GM19395 (cell line): ENCODE data around the gene CHMP4A.

Experiments used
- ATAC-seq: cut with Tn5 transposase; IDR thresholded peaks from one replicate; pipeline ENCODE4 v1.9.1; 2021; ENCODE audit warnings: mild to moderate bottlenecking, moderate library complexity; ENCODE audit not compliant: unreplicated experiment

The CHMP4A gene

DNA sequence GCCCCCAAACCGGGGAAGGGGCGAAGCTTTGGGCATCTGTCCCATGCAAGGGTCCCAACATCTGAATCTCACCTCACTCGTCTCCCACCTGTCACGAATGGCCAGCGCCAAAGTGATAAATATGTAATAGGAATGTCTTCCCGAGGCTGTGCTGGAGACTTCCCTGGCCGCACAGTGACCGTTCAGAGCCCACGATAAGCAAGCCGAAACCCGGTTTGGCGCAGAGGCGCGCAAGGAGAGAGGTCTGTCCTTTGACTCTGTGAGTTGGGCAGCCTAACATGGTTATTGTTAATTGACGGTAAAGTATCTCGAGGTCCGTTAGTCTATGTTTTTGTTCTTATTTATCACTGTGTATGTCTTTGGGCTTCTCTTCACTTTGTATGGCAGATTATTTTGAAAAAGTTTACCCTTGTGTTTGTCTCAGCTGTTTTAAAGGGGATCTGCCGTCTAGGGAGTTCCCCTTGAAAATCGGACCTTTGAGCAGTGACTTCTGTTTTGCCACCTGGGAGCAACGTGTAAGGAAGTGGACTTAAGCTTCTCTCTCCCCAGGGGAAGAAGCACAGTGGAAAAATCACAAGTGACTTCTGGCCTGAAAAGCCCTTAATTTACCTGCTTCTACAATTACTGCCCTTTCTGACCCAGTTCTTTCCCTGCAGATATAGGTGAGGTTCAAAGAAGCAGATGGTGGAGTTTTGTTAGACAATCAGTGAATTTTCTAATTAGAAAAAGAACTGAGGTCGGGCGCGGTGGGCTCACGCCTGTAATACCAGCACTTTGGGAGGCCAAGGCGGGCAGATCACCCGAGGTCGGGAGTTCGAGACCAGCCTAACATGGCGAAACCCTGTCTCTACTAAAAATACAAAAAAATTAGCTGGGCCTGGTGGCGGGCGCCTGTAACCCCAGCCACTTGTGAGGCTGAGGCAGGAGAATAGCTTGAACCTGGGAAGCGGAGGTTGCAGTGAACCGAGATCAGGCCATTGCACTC lies 16.9 kb downstream of the CHMP4A start:
- peak; percentile 32 for ATAC-seq

DNA sequence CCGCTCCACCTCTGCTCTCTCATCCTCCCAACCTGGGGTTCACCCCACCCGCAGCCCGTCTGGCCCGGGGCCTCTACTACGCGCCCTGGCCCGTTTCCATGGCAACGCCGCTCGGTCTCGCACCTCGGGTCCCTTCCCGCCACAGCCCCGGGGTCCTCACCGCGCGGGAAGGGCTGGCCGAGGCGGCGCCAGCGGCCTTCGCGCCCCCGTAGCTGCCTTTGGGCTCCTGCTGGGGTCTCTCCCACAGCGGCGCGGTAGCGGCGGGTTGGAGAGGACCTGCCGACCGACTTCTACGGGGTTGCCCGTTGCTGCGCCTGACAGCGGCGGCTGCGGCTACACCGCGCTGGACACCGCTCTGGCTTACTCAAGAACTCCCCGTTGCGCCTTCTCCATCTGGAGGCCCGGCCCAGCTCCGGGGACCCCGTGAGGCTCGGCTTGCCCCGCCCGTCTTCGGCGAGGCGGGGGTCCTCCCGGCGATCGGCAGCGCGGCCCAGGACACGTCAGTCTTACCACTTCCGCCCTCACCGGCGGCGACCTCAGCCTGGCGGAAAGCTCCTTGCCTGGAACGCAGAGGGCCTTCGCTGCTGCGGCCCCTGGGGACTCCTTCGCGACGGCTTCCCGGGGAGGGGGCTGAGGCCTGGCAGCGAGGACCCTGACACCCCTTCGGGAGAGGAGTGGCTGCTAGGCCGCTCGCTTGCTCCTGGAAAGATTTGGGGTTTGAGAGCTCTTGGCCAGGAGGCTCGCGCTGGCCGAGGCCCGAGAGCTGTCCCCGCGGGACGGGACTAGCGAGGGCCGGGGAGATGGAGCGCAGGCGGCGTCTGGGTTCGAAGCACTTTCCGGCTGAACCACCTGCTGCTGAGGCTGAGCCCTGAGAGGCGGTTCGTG lies 17.9 kb downstream of the CHMP4A start, which contains the start of gene TM9SF1:
Gene TM9SF1 (minus strand): TSS at position 256 of the 885 bp plus-strand sequence. CDS start 422 bp downstream, outside the sequence.
- peak; percentile 83 for ATAC-seq

DNA sequence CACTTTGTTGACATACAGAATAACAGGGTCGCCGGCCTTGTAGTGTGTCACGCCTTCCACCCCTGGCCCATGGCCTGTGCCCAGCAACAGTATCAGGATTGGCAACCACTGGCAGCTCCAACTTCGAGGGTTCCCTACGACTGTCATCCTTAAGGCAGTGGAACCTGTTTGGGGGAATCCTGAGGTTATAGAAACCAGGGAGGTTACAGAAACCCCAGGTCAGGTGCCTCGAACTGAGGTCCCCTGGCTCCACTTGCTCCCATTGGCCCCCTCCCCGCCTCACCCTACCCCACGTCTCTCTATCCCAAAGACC lies 18.5 kb downstream of the CHMP4A start:
- no peak for ATAC-seq

DNA sequence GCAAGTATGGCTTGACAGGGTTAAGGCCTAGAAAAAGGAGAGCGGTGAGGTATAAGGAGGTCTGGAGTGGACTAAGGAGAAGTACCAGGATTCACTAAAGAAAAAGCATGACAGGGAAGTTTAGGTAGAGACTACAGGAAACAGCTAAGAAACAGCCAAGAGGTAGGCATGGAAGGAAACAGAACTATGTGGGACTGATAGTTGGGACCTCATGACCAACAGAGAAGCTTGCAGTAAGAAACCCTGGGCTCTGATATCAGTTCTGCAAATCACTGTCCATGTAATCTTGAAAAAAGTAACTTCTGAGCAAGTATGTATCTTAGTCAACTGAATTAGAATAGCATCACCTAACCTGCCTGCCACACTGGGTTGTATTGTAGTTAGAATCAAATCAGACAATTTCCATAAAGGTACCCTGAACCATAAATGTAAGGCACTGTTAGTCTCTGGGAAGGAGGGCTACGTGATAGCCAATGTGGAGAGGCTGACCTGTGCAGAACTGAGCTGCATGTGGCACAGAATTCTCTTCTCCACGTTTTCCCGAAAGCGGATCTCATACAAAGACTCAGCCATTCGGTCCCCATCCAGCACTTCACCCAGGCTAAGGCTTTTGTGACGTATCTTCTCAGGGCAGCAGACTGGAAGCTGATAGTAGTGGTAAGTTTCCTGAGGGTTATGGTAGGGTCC lies 19.0 kb downstream of the CHMP4A start:
- no peak for ATAC-seq

DNA sequence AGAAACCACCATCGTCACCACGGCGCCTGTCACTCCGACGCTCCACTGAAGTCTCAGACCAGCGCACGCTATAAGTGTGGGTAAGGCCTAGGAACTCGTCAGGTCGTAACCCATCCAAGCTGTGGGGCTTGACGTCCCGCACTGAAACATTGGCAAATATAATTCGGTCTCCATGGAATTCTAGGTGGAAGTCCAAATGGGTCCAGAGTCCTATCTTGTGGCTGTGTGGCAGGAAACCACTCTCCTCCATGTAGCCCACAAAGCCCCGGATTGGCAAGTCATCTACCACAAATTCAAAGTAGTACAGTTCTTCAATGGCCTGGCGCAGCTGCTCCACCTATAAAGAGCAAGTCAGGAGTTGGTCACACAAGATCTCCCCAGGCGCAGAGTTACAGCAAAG lies 20.4 kb downstream of the CHMP4A start:
- ATAC-seq: no peak

DNA sequence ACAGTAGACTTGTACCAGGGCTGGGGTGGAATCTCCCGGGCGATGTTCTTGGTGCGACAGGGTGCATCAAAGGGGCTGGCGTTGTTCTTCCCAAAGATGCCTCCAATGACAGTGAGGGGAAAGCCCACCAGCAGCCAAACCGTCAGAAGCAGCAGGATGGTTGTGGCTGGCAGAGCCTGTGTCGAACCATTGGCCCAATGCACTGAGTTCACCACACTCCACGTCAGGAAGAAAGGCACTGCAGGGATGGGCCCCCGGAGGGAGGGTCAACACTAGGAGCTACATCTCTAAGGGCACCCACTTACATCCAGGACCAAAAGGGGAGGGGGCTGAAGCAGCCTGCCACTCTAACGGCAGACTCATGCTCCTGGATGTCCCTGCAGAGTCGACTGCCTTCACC lies 22.9 kb downstream of the CHMP4A start:
- ATAC-seq: no peak

DNA sequence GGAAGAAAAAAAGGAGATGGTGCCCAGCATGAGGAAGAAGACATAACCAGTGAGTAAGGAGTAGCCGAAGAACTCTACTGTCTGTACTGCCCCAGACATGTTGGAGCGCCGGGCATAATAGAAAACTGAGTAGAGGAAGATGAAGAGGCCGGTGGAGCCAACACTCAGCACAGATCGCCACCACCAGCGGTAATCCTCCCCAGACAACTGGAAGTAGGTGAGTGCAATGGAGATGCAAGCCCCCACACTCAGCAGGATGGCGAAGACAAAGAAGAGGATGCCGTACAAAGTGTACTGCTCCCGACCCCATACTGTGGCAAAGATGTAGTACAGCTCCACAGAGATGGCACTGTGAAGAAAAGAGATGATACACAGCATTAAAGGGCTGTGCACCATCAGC lies 23.8 kb downstream of the CHMP4A start:
- ATAC-seq: no peak

DNA sequence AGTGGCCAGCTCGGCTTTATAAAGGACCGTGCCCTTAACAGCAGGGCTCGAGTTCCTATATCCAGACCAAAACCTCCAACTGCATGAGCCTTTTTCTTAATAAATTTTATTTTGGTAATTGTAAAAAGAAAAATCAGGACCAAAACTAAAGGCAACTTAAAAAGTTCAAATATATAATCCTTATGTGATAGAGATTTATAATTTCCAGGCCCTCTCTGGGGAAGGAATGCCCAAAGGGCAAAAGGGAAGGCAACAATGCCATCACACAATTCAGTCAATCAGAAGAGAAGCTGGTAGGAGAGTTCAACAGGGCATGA lies 24.3 kb downstream of the CHMP4A start:
- ATAC-seq: no peak

DNA sequence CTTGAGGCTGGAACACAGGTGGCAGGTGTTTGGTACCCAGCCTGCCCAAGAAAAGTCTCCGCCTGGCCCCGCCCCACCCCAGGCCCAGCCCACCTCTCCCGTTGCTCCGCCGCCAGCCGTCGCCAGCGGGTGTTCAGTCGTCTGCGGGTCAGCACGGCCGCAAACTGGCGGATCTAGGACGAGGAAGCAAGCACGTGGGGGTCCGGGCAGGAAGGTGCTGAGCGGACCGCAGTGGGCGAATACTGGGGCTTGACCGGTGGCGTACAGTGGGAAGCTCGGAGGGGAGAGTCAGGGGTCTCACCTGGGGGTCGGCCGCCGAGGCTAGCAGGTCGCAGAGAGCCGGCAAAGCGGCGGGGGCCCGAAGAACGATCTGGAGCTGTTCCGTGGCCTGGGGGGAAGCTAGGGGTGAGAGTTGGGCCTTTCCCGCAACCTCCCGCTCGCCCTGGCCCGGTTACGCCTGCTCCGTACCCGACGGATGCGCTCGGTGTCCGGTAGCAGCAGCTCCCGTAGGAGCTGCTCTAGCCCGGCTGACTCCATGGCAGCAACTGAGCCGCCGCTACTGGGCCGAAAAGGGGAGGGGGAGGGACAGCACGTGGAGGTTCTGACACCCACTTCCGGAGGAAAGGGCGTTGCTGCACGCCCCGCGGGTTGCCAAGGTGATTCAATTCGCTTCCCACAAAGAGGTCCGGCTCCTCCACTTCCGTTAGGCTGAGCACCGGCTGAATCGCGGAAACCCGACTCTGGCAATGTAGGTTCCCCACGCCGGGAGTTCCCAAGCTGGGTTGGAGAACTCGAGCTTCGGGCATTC lies 24.8 kb downstream of the CHMP4A start, which contains the start of gene IPO4:
Gene IPO4 (minus strand): TSS at position 566 of the 808 bp plus-strand sequence. CDS start 29 bp downstream, at position 537.
- peak; percentile 89 for ATAC-seq

DNA sequence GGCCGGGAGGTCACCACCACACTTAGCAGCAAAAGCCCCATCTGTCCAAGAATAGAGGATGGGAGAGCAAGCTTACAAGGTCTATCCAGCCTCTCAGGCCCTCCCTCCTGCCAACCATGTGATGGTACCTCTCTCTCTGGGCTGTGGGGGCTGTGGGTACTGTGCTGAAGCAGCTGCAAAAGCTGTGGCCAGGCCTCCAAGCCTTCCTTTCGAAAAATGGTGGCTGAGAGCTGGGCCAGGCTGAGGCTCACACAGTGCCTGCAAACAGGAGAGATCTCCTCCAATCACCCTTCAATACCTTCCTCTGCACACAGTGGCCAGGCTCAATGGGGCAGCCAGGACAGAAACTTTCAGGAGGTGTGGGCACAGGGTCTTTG lies 25.8 kb downstream of the CHMP4A start:
- no peak for ATAC-seq

DNA sequence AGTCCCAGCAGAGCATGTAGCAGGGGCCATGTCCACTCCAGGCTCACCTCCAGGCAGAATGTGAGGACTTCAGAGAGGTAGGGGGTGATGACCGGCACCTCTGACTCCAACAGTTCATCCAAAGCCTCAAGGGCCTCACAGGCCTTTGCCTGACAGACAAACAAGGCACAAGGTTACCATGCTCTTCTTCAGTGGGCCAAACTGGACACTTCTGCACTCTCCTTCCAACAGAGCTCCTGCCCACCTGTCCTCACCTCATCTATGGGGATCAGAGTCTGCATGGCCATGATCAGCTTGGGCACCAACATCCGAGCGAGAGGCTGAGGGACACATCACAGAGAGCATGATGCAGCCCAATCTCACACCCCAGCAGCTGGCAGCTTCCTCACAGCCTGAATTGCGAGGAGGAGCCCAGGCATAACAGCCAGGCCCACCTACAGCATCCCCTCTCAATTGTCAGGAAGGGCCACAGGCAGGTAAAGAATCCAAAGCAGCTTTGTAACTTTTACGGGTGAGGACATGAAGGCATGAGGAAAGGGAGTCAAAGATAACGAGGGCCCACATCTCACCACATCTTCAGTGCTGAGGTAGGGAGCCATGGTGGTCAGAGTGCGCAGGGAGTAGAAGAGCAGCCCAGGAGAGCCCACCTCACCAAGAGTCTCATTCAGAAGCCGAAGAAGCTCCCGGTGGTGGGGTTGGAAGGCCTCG lies 26.3 kb downstream of the CHMP4A start:
- ATAC-seq: no peak

DNA sequence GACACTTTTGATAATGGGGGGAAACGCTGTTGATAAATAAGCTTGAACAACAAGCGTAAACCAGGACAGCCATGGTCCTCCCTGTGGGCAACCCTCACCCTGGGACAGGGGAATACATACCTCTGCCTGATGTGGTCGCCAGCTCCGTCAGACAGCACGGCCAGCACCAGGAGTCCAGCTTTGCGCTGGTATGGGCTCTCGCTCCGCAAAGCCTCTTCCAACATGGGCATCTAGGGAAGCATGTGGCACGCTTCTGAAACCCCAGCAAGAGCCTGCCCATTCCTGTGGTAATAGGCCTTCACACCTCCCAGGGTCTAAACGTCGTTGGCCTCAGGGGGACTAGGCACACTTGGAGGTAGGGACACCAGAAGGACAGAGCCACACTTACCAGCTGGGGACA lies 27.5 kb downstream of the CHMP4A start:
- ATAC-seq: no peak

DNA sequence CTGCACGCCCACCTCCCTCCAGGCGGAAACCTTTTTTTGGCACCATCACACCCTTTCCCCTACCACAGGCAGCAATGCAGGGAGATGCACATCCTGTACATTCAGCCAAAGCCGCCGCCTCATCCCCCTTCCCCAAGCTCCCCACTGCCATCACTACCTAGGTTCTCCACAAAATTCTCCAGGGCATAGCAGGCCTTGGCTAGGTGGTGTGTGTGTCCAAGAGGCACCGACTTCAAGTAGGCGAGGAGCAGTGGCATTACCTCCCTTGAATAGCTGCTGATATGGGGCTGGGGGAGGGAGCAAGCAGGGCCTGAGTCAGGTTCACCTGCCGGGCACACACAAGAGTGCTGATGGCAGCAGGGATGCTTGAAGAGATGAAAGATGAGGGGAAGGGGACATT lies 28.3 kb downstream of the CHMP4A start:
- no peak for ATAC-seq

DNA sequence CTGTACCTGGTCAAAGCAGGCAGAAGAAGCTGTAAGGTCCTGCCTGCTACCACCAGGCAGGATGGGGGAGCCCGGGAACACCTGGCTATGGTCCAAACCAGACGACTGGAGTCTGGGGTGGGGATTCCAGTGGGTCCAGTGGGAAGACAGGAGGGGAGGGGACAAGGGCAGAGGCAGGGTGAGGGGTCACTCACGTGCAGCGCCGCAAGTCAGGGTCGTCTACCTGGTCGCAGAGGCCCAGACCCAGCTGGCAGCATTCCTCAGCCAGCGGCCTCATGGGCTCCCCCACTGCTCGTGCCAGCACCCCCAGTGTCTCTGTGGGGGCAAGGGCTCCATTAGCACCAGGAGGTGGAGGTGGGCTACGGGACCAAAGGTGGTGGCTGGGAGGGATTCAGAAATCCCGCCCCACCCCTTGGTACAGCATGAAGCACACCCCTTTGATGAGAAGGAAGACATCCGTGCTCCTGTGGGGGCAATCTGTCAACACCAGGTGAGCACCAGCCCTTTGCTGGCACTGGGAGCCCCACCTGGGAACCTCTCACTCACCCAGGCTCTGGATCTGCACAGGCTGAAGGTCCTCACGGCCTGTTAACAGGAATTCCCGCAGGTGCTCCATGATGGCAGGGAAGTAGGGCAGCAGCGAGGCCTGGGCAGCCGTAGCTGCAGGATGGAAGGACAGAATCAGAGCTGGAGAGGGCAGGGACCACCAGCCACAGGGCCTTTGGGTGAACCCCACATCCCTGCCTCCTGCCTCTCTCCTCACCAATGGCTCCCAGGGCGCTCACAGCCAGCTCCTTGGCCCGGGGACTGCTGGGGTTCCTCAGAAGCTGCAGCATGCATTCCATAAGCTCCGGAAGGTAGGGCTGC lies 29.0 kb downstream of the CHMP4A start:
- no peak for ATAC-seq

DNA sequence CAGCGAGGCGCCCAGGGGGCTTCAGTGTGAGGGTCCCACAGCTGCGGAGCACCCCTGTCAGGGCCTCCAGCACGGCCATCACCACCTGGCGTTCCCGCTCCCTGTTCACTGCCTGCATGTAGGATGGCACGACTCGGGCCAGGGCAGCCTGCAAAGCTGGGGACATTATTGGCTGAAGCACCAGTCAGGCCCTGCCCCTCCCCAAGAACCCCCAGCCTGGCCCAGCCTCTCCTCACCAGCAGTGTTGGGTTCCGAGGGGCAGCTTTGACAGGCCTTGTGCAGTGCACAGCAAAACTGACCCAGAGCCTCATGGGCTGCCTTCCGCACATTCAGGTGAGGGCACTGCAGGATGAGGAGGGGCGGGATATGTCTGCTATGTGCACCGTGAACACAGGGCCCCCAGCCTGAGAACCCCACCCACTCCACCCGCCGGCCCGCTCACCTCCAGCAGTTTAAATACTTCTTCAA lies 30.2 kb downstream of the CHMP4A start:
- no peak for ATAC-seq

DNA sequence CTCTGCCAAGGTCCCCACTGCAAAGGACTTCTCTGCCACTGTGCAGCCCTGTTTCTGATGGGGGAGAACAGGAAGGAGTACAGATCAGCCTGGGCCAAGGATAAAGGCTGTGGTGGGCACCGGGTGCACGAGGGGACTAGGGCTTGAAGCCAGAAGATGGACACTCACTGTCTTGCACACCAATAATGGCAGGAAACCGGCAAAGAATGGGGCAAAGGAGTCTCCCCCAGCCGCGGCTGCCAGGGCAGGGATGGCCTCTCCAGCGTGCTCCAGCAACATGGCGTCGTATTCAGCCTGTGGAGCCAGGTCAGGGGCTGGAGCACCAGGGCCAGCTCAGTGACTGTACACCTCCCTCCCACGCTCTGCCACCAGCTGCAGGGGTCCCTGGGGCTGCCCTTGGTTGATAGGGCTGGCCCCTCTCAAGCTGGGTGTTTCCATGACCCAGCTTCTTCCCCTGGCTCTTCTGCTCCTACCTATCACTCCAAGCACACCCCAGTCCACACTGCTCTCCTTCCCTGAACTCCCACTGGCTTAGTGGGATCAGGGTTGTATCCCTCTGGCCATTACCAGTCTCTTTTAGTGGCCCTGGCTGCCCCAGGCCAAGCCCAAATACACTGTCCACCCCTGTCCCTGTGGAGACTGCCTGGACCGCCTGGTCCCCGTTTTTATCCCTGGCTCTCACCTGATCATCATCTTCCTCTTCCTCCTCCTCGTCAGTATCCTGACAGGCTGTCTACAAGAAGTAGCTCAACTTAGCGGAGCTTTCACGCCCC lies 31.0 kb downstream of the CHMP4A start:
- ATAC-seq: no peak

DNA sequence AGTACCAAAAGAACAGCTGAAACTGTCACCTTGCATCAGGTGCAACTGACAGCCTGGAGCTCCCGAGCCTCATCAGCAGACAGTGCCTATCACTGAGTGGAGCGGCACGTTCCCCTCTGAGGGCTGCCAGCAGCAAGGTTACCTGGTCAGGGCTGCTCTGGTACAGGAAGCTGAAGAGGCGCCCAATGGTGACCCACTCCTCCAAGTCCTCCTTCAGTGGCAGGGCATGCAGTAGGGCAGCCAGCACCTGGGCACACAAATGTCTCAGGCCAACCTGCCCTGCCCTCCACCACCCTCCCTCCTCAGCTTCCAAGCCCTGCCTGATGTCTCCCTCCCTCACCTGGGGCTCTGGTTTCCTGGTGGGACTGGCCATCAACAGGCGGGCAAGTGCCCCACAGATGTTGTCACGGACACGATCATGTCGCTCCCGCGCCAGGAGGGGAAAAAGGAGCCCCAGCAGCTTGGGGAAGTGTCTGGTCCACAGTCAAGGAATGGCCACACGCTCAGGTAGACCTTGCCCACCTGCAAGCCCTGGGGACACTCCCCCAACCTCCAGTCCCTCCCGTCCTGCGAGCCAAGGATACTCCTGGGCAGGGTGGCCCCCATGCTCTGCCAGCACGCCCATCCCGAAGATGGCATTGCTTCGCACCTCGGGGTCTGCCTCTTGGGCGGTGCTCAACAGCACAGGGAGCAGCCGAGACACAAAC lies 31.8 kb downstream of the CHMP4A start:
- no peak for ATAC-seq
